Stimulated activated CD4-positive, alpha-beta T cell treated with anti-CD3 and anti-CD28 coated beads, TNF-alpha, amount 100 ng/mL, for 1 hour (primary cell): Measurements from ENCODE around the gene UNC13D.
"Not testable (repeated sequence)": the region's sequence is repeated elsewhere in the genome, so short reads cannot be mapped to it uniquely, and the experiment has no call there.

Source experiments
- DNase-seq, 3 donors: peaks; one replicate each; pipeline ENCODE4 v3.0.0-alpha.2; 2020; ENCODE audit warnings: low read depth in 3 of 3, low spot score in 1 of 3

Gene UNC13D

GRCh38 chr17:75822119-75822799, 21.9 kb downstream of the UNC13D start:
- no peak for DNase-seq

- DNase-seq, result no peak
Observed at GRCh38 chr17:75821552-75821951, 22.7 kb downstream of the UNC13D start.

- no peak for DNase-seq
Observed at GRCh38 chr17:75820094-75821080, 23.8 kb downstream of the UNC13D start.

GRCh38 chr17:75819678-75820077, 24.5 kb downstream of the UNC13D start:
- DNase-seq, result no peak

GRCh38 chr17:75819116-75819515, 25.1 kb downstream of the UNC13D start:
- no peak for DNase-seq

- no peak for DNase-seq
Observed at GRCh38 chr17:75818326-75818885, 25.8 kb downstream of the UNC13D start.

- DNase-seq, result no peak
Observed at GRCh38 chr17:75817571-75817970, 26.6 kb downstream of the UNC13D start.

GRCh38 chr17:75816693-75817092, 27.5 kb downstream of the UNC13D start:
- no peak for DNase-seq

- DNase-seq, result no peak
Observed at GRCh38 chr17:75815399-75815798, 28.8 kb downstream of the UNC13D start.

GRCh38 chr17:75814900-75815373, 29.3 kb downstream of the UNC13D start:
- no peak for DNase-seq

GRCh38 chr17:75814021-75814395, 30.2 kb downstream of the UNC13D start:
- DNase-seq, result no peak

- DNase-seq, result no peak
Observed at GRCh38 chr17:75813081-75814020, 30.9 kb downstream of the UNC13D start.

- DNase-seq, result no peak
Observed at GRCh38 chr17:75812096-75813013, 31.8 kb downstream of the UNC13D start.

GRCh38 chr17:75811174-75811573, 33.0 kb downstream of the UNC13D start:
- DNase-seq, result no peak

- DNase-seq, result not testable (repeated sequence)
Observed at GRCh38 chr17:75810756-75811155, 33.4 kb downstream of the UNC13D start.

- DNase-seq, result no peak
Observed at GRCh38 chr17:75810216-75810615, 34.0 kb downstream of the UNC13D start.

GRCh38 chr17:75809631-75810111, 34.5 kb downstream of the UNC13D start:
- DNase-seq, result no peak

GRCh38 chr17:75808905-75809621, 35.1 kb downstream of the UNC13D start:
- no peak for DNase-seq

- DNase-seq, result no peak
Observed at GRCh38 chr17:75808549-75808904, 35.7 kb downstream of the UNC13D start.
